NB4 (cell line): ENCODE data around the gene CDC25C.
A peak's percentile ranks its signal among the peaks of the same experiment; 100 is the strongest.

Experiments used
- CTCF ChIP-seq: IDR thresholded peaks from one replicate; pipeline ENCODE4 v1.5.1; 2012; ENCODE audit warnings: low read depth, low read length
- POLR2A ChIP-seq: IDR thresholded peaks from 2 replicates; pipeline ENCODE4 v1.6.1; 2011; ENCODE audit warnings: mild to moderate bottlenecking; ENCODE audit not compliant: insufficient read length; ENCODE audit errors: extremely low read depth

GRCh38 chr5:138241688-138242571 lies 89.7 kb downstream of the CDC25C start:
- peak; percentile 53 for TF ChIP-seq POLR2A
- TF ChIP-seq CTCF = no peak
